DOHH2 (cell line): ENCODE results near the gene PPP4R3C.
"Not testable (repeated sequence)": the region's sequence is repeated elsewhere in the genome, so short reads cannot be mapped to it uniquely, and the experiment has no call there.

ENCODE experiments used
- H3F3A ChIP-seq: fragments of 200-600 bp; sonication (generic), shearing (Covaris generic); 2 replicates; pipeline ENCODE4 v1.6.0; 2016; ENCODE audit warnings: antibody characterized with exemption, mild to moderate bottlenecking; ENCODE audit not compliant: control insufficient read depth, insufficient read depth
- H3K27ac ChIP-seq: fragments of 200-600 bp; sonication (generic); 2 replicates; pipeline ENCODE4 v1.5.1; 2014; ENCODE audit warnings: low read depth, mild to moderate bottlenecking, low read length, moderate library complexity
- H3K27me3 ChIP-seq: fragments of 200-600 bp; sonication (generic); 2 replicates; pipeline ENCODE4 v1.6.1; 2014; ENCODE audit warnings: mild to moderate bottlenecking, low read length, mixed read lengths; ENCODE audit not compliant: control insufficient read depth
- H3K36me3 ChIP-seq: fragments of 200-600 bp; sonication (generic); 2 replicates; pipeline ENCODE4 v1.6.1; 2014; ENCODE audit warnings: mild to moderate bottlenecking, low read length, moderate library complexity, mixed read lengths; ENCODE audit not compliant: control insufficient read depth
- H3K4me1 ChIP-seq: fragments of 200-600 bp; sonication (generic); 2 replicates; pipeline ENCODE4 v1.6.1; 2014; ENCODE audit warnings: mild to moderate bottlenecking, low read length, mixed read lengths; ENCODE audit not compliant: control insufficient read depth
- H3K4me2 ChIP-seq: fragments of 200-600 bp; sonication (generic); 2 replicates; pipeline ENCODE4 v1.6.0; 2014; ENCODE audit warnings: mild to moderate bottlenecking, low read length, moderate library complexity
- H3K4me3 ChIP-seq: fragments of 200-600 bp; sonication (generic); 2 replicates; pipeline ENCODE4 v1.5.1; 2014; ENCODE audit warnings: mild to moderate bottlenecking, low read length, mixed read lengths
- H3K79me2 ChIP-seq: fragments of 200-600 bp; sonication (generic); 2 replicates; pipeline ENCODE4 v1.6.1; 2014; ENCODE audit warnings: mild to moderate bottlenecking, low read length, mixed read lengths; ENCODE audit not compliant: control insufficient read depth
- H3K9me2 ChIP-seq: fragments of 200-600 bp; sonication (generic); replicated peaks from 2 replicates; pipeline ENCODE4 v1.6.1; 2014; ENCODE audit warnings: mild to moderate bottlenecking, low read length, mixed read lengths; ENCODE audit not compliant: control insufficient read depth
- H3K9me3 ChIP-seq: fragments of 200-600 bp; sonication (generic); 2 replicates; pipeline ENCODE4 v1.6.1; 2014; ENCODE audit warnings: antibody characterized with exemption, low read length, mixed read lengths; ENCODE audit not compliant: control insufficient read depth, insufficient read depth
- H4K20me1 ChIP-seq: fragments of 200-600 bp; sonication (generic); 2 replicates; pipeline ENCODE4 v1.6.0; 2014; ENCODE audit warnings: low read depth, mild to moderate bottlenecking, antibody characterized with exemption, low read length, moderate library complexity; ENCODE audit not compliant: control insufficient read depth, insufficient read depth
- CTCF ChIP-seq: fragments of 200-600 bp; sonication (generic); IDR thresholded peaks from one replicate; pipeline ENCODE4 v1.5.1; 2014; ENCODE audit warnings: antibody characterized with exemption, mild to moderate bottlenecking, low read depth, low read length; ENCODE audit not compliant: poor library complexity, severe bottlenecking
- EZH2phosphoT487 ChIP-seq: fragments of 200-600 bp; sonication (generic); IDR thresholded peaks from 2 replicates; pipeline ENCODE4 v1.6.1; 2017; ENCODE audit warnings: borderline replicate concordance, mild to moderate bottlenecking, antibody characterized with exemption, low read length, moderate library complexity, mixed read lengths

Gene PPP4R3C

DNA sequence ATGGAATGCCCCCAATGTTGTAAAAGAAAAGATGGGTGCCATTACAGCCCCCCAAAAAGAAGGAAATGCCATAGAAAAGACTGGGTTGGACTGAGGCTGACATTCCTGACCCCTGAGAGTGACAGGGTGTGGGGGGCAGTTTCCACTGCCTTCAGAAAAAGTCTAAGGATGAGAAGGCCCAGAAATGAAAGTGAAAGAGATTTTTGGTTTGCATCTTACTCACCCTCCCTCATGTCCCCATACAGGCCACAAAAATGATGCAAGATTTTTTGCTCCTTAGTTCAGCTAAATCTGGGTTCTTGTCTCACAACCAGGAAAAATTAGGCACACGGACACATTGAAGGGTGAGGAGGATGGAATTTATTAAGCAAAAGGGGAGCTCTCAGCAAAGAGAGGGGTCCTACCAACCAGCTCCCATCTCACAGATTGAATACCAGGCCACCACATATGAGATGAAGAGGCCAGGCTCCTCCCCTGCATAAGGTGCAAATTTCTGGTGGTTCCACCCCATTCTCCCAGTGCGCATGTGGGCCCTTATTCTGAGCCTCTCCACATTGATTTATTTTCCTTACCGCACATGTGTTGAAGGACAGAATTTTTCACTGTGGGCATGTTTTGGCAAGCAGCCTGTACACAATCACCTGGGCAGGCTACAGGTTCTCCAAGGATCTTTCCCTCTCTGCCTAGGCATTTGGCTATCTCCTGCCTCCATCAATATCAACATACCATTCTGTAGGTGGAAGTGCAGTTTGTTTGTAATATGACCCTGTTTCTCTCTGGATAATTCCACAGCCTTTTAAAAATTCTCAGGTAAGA, 18.8 kb downstream of the PPP4R3C start:
- Histone ChIP-seq H3K9me3 (no peaks in the 10 kb centered on the region), H3K4me2 (no peak overlapping the region), H3K9me2 (no peaks in the 10 kb centered on the region), H3K36me3 (no peaks in the 10 kb centered on the region), H3K79me2 (no peaks in the 10 kb centered on the region), H3K27me3 (no peaks in the 10 kb centered on the region), H3K27ac (no peak overlapping the region), H3K4me1 (no peaks in the 10 kb centered on the region), H4K20me1 (no peaks in the 10 kb centered on the region), H3K4me3 (no peak overlapping the region), H3F3A (no peaks in the 10 kb centered on the region)
- TF ChIP-seq EZH2phosphoT487 (no peak), CTCF (no peak)

DNA sequence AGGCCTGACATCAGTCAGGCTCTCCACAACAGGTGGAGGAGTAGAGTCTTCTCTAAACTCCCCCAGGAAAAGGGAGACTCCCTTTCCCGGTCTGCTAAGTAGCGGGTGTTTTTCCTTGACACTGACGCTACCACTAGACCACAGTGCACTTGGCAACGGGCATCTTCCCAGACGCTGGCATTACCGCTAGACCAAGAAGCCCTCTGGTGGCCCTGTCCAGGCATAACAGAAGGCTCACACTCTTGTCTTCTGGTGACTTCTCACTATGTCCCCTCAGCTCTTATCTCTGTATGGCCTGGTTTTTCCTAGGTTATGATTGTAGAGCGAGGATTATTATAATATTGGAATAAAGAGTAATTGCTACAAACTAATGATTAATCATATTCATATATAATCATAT, 20.7 kb downstream of the PPP4R3C start:
- not testable (repeated sequence) for H3F3A ChIP-seq, H3K4me2 ChIP-seq, H3K27ac ChIP-seq, H3K27me3 ChIP-seq, H3K9me2 ChIP-seq, H3K79me2 ChIP-seq, H4K20me1 ChIP-seq, H3K4me3 ChIP-seq, H3K4me1 ChIP-seq, H3K9me3 ChIP-seq, H3K36me3 ChIP-seq

DNA sequence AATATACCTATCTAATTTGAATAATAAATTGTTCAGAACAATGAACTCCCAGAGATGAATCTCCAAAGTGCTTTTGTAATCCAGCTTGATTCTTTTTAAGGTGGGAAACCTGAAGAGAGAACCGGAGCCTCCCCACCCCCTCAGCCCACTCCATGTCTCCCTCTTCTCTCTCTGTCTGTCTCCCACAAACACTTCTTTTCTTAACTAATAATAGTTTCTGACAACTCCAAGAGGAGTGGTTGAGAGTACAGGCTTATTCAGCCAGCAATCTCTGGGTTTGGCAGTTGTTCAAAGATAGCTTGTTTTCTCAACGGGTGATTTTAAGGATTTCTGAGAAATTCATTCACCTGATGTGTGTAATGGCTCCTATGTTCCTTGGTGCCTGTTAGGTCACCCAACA, 23.4 kb downstream of the PPP4R3C start:
- Histone ChIP-seq H3K9me3 (no peaks in the 10 kb centered on the region), H3K27ac (no peak overlapping the region), H3K4me2 (no peak overlapping the region), H3K27me3 (no peaks in the 10 kb centered on the region), H3K4me1 (no peaks in the 10 kb centered on the region), H3K9me2 (no peaks in the 10 kb centered on the region), H3K79me2 (no peaks in the 10 kb centered on the region), H3K36me3 (no peaks in the 10 kb centered on the region), H3F3A (no peaks in the 10 kb centered on the region), H3K4me3 (no peak overlapping the region), H4K20me1 (no peaks in the 10 kb centered on the region)
- TF ChIP-seq CTCF: no peak

DNA sequence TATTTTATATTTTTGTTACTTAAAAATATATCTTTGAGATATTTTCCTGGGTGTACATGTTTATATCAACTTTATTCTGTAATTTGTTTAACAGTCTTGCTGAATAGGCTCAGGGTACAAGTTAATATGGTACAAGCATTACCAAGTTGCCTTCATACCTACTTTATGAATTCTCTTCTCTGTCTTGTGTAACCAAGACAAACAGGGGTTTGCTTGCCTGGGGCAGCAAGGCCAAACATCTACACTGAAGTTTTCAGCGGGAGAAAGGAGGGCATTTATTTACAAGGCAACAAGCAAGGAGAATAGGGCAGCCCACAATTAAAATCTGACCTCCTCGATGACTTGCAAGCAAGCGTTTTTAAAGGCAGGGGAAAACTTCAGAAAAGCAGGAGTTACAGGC, 24.2 kb downstream of the PPP4R3C start:
- no peak overlapping the region for H3K4me3 ChIP-seq

More for the DNA sequence above, 24.2 kb downstream of the PPP4R3C start:
- no peak for TF ChIP-seq EZH2phosphoT487
- TF ChIP-seq CTCF: no peak
- H3K36me3 ChIP-seq: no peaks in the 10 kb centered on the region
- H3K9me2 ChIP-seq: no peaks in the 10 kb centered on the region
- no peaks in the 10 kb centered on the region for H3F3A ChIP-seq
- no peaks in the 10 kb centered on the region for H3K79me2 ChIP-seq
- no peaks in the 10 kb centered on the region for H3K4me1 ChIP-seq
- H3K27ac ChIP-seq: no peak overlapping the region
- no peaks in the 10 kb centered on the region for H3K27me3 ChIP-seq
- no peaks in the 10 kb centered on the region for H3K9me3 ChIP-seq
- H4K20me1 ChIP-seq: no peaks in the 10 kb centered on the region
- H3K4me2 ChIP-seq: no peak overlapping the region
